GM19328 (cell line): ENCODE measurements around the gene SEMA5B.

Source experiments
- ATAC-seq: cut with Tn5 transposase; IDR thresholded peaks from one replicate; pipeline ENCODE4 v1.9.1; 2021; ENCODE audit warnings: mild to moderate bottlenecking, moderate library complexity; ENCODE audit not compliant: unreplicated experiment

The SEMA5B gene

GRCh38 chr3:122947738-122948137 is 79.8 kb downstream of the SEMA5B start:
- ATAC-seq = no peak

GRCh38 chr3:122947196-122947595 is 80.4 kb downstream of the SEMA5B start:
- ATAC-seq = no peak

GRCh38 chr3:122946185-122946584 is 81.4 kb downstream of the SEMA5B start:
- ATAC-seq = no peak

- ATAC-seq = no peak
Measured at GRCh38 chr3:122945230-122945629, 82.3 kb downstream of the SEMA5B start.

- ATAC-seq = no peak
Measured at GRCh38 chr3:122944671-122945161, 82.8 kb downstream of the SEMA5B start.

GRCh38 chr3:122943828-122944190 is 83.8 kb downstream of the SEMA5B start:
- ATAC-seq = no peak

GRCh38 chr3:122942937-122943827 is 84.4 kb downstream of the SEMA5B start:
- no peak for ATAC-seq

GRCh38 chr3:122942239-122942638 is 85.3 kb downstream of the SEMA5B start:
- ATAC-seq = no peak

GRCh38 chr3:122941228-122942206 is 86.0 kb downstream of the SEMA5B start:
- no peak for ATAC-seq

GRCh38 chr3:122940628-122941086 is 86.9 kb downstream of the SEMA5B start:
- ATAC-seq = no peak

- no peak for ATAC-seq
Measured at GRCh38 chr3:122938783-122939425, 88.7 kb downstream of the SEMA5B start.

GRCh38 chr3:122937745-122938144 is 89.8 kb downstream of the SEMA5B start:
- ATAC-seq = no peak

GRCh38 chr3:122936986-122937385 is 90.6 kb downstream of the SEMA5B start:
- no peak for ATAC-seq

GRCh38 chr3:122936335-122936734 is 91.2 kb downstream of the SEMA5B start:
- no peak for ATAC-seq

GRCh38 chr3:122934251-122934650 is 93.3 kb downstream of the SEMA5B start:
- no peak for ATAC-seq

- ATAC-seq = no peak
Measured at GRCh38 chr3:122932251-122932967, 95.2 kb downstream of the SEMA5B start.

- no peak for ATAC-seq
Measured at GRCh38 chr3:122931636-122932035, 95.9 kb downstream of the SEMA5B start.

- ATAC-seq = no peak
Measured at GRCh38 chr3:122930063-122930997, 97.2 kb downstream of the SEMA5B start.
